Lower lobe of right lung (tissue), 2 donors: ENCODE results near the gene KBTBD3. TPM values are rescaled to one million over a fixed set of nuclear protein-coding genes. Genes with fewer than 3 reads are reported as not detected.
"Not testable (repeated sequence)": the region's sequence is repeated elsewhere in the genome, so short reads cannot be mapped to it uniquely, and the experiment has no call there.

ENCODE experiments used
- ATAC-seq, 2 donors: fragments of 200-7000 bp; cut with Tn5 transposase; one replicate each; pipeline ENCODE4 v1.9.1; 2020 to 2022; ENCODE audit warnings: mild to moderate bottlenecking in 2 of 2, moderate library complexity in 2 of 2
- DNase-seq: peaks from one replicate; pipeline ENCODE4 v3.0.0-alpha.2; 2020
- H3K27ac ChIP-seq: fragments of 200-600 bp; one replicate; pipeline ENCODE4 v1.8.0; 2022
- H3K27me3 ChIP-seq: fragments of 200-600 bp; one replicate; pipeline ENCODE4 v1.8.0; 2022; ENCODE audit warnings: low read depth
- H3K36me3 ChIP-seq: fragments of 200-600 bp; one replicate; pipeline ENCODE4 v1.8.0; 2022; ENCODE audit warnings: mild to moderate bottlenecking
- H3K4me1 ChIP-seq: fragments of 200-600 bp; one replicate; pipeline ENCODE4 v1.8.0; 2022
- H3K4me3 ChIP-seq: fragments of 200-600 bp; one replicate; pipeline ENCODE4 v1.8.0; 2022; ENCODE audit warnings: mild to moderate bottlenecking
- H3K9me3 ChIP-seq: fragments of 200-600 bp; one replicate; pipeline ENCODE4 v1.8.0; 2022
- intact Hi-C: fragments of 100-400 bp; cut with DNase I; formaldehyde crosslinking; loops from one replicate; pipeline ENCODE4 v1.11.0; 2022
- total RNA-seq: library from RNA; stranded (reverse); fragmentation: NEBNext Ultra II Directional; extraction: Animal tissue kit (Norgen Biotek cat#: 25700); gene quantifications from one replicate; pipeline ENCODE4 v1.2.1, GENCODE V29; 2021
- TF ChIP-seq, protein P1 (sequence below): fragments of 200-600 bp; IDR thresholded peaks from one replicate; pipeline ENCODE4 v1.8.0; 2022; ENCODE audit warnings: antibody characterized with exemption, mild to moderate bottlenecking
- donor health status: DM: no; HTN: yes; CAD: no; lungs with severe emphysema.

Gene KBTBD3
- total RNA-seq, 1 donor from 2014 or later, result 10.4 TPM

DNA sequence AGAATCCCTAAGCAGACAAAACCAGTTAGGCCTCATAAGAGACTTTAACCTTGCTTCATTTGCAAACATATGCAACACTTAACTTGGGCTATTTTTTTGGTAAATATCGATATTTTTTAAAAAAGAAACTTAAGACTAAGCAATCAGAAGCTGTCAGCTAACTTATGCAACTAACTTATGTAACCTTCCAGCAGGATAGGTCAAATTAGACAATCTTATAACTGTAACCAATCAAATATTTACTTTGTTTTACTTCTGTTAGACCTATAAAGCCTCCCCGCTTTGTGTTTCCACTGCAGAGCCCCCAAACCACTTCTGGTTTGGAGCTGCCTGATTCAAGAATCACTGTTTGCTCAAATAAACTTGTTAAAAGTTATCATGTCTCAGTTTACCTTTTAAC lies 63.1 kb downstream of the KBTBD3 start:
- Histone ChIP-seq H3K27ac (no peak overlapping the region), H3K36me3 (peaks cover 18% of the 10 kb centered on the region), H3K4me1 (peaks cover 14% of the 10 kb centered on the region), H3K27me3 (no peaks in the 10 kb centered on the region), H3K4me3 (no peak overlapping the region), H3K9me3 (no peaks in the 10 kb centered on the region)
- intact Hi-C loops, result no loop called here
- ATAC-seq (no peak), DNase-seq (no peak)
- TF ChIP-seq, protein P1, sequence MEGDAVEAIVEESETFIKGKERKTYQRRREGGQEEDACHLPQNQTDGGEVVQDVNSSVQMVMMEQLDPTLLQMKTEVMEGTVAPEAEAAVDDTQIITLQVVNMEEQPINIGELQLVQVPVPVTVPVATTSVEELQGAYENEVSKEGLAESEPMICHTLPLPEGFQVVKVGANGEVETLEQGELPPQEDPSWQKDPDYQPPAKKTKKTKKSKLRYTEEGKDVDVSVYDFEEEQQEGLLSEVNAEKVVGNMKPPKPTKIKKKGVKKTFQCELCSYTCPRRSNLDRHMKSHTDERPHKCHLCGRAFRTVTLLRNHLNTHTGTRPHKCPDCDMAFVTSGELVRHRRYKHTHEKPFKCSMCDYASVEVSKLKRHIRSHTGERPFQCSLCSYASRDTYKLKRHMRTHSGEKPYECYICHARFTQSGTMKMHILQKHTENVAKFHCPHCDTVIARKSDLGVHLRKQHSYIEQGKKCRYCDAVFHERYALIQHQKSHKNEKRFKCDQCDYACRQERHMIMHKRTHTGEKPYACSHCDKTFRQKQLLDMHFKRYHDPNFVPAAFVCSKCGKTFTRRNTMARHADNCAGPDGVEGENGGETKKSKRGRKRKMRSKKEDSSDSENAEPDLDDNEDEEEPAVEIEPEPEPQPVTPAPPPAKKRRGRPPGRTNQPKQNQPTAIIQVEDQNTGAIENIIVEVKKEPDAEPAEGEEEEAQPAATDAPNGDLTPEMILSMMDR, result no peak

DNA sequence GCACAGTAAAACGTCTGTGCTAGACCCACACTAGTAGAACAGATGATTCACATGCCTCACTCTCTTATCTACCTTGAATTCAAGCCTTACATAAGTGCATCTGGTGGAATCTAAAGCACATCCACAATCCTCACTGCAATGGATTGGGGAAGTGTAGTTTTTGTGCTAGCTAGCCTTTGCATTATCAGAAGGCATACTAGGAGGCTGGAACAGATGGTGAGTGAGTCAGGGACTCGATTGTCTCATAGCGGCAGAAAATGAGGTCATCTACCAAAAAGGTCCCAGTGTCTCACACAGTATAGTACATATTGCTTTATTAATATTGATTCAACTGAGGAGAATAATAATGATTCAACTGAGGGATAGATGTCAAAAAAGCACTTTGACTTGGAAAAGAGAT lies 64.4 kb downstream of the KBTBD3 start:
- Histone ChIP-seq H3K9me3 (no peaks in the 10 kb centered on the region), H3K27me3 (no peaks in the 10 kb centered on the region), H3K4me1 (peaks cover 5% of the 10 kb centered on the region), H3K27ac (no peak overlapping the region), H3K36me3 (peaks cover 29% of the 10 kb centered on the region), H3K4me3 (no peak overlapping the region)
- DNase-seq (no peak), ATAC-seq (no peak)
- TF ChIP-seq, protein P1, result no peak
- intact Hi-C loops, result no loop called here

DNA sequence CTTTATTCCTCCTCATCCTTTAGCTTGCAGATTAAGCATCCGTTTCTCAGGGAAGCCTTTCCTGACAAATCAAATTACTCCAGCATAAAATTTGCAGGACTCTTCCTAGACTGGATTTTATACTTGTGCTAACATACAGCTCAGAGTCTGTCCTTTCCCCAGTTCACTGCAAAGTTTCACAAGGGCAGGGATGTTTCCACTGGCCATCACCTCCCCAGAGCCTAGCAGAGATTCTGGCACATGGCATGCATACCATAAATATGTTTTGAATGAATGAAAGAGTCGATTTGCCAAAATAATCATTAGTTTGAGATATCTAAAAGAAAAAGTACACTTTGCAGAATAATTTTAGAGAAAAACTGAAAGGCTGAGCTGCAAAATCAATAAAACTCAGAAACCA lies 65.7 kb downstream of the KBTBD3 start:
- Histone ChIP-seq H3K9me3 (no peaks in the 10 kb centered on the region), H3K4me3 (no peak overlapping the region), H3K27ac (no peak overlapping the region), H3K36me3 (peaks cover 29% of the 10 kb centered on the region), H3K4me1 (peaks cover 5% of the 10 kb centered on the region), H3K27me3 (no peaks in the 10 kb centered on the region)
- no peak for ATAC-seq
- intact Hi-C loops, result no loop called here
- TF ChIP-seq, protein P1, result no peak
- DNase-seq, result no peak

DNA sequence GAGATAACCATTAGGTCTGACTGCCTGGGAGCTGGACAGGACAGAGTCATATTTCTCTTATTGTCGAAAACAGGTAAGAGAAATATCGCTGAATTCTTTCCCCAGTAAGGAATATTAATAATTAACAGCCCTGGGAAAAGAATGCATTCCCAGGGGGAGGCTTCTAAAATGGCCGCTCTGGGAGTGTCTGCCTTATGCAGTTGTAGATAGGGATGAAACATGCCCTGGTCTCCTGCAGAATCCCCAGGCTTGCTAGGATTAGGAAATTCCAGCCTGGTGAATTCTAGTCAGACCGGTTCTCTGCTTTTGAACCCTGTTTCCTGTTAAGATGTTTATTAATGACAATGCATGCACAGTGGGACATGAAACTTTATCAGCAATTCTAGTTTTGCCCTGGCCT lies 74.1 kb downstream of the KBTBD3 start:
- H3K9me3 ChIP-seq, H3K36me3 ChIP-seq, intact Hi-C loops, H3K4me3 ChIP-seq, H3K27me3 ChIP-seq, DNase-seq, H3K4me1 ChIP-seq, H3K27ac ChIP-seq, ATAC-seq: not testable (repeated sequence)

DNA sequence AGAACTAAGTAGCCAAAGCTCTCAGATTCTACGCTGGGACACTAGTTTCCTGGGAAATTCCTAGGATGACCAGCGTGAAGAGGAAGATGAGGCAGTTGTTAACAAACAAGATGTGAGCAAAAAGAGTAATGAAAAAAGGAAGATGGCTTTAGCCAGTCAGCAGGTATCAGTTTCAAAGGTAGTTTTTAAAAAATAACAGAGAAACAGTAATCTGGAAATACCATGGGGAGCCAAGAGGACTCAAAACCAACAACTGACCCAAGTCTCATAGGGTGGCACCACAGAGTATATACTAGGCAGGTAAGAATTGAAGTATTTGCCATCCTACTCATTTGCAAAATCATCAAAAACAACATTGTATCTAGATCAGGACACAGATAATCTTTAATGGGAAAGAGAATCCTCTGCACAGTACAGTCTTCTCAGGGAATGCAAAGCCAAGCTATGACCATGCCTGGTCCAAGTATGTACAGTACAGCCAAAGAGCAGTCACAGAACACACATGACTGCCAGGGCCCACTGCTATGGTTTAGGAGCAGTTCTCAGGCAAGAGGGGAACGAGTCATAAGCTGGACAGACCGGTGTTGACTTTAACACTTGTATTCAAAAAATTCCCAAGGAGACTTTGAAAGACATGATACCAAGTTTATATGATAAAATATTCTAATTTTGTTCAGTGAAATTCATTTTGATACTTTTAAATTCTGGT lies 75.7 kb downstream of the KBTBD3 start:
- H3K27ac ChIP-seq, result no peak overlapping the region
- no peak for DNase-seq
- no peak overlapping the region for H3K4me3 ChIP-seq
- ATAC-seq, result no peak
- TF ChIP-seq, protein P1, result no peak
- intact Hi-C loops, result no loop called here
- peaks cover 3% of the 10 kb centered on the region for H3K9me3 ChIP-seq
- H3K36me3 ChIP-seq, result peaks cover 4% of the 10 kb centered on the region
- no peaks in the 10 kb centered on the region for H3K4me1 ChIP-seq
- H3K27me3 ChIP-seq, result no peaks in the 10 kb centered on the region

Other genes starting within 250 kb of the KBTBD3 start
- gene MSANTD4, start 55.1 kb downstream of the KBTBD3 start, total RNA-seq, result 19.6 TPM
- gene AASDHPPT, start 315 bp upstream of the KBTBD3 start, total RNA-seq, result 27.6 TPM